Measurements from ENCODE around the gene IL10RA. TPM values are rescaled to one million over a fixed set of nuclear protein-coding genes. Genes with fewer than 3 reads are reported as not detected.

Gene IL10RA
- total and polyA plus RNA-seq, 9 of the 15 experiments (the other 6 are each of a cell fraction or from before 2014, with no cell fraction given) = 0.17 to 17.3 (median 2.9) TPM

- no peak for TF ChIP-seq RREB1 (CRISPR knock-in tag; IDR thresholded peaks at IDR 0.05)
- 0 out of 2 replicates have a peak, but pooled peaks have one; percentile 32 for TF ChIP-seq EHMT2 (IDR thresholded peaks at IDR 0.05)
- no peak for TF ChIP-seq SNIP1 (IDR thresholded peaks at IDR 0.05; ENCODE audit: low read depth)
- TF ChIP-seq MIER1 (IDR thresholded peaks at IDR 0.05; ENCODE audit: low read depth) = no peak
- no peak for TF ChIP-seq ARID3B (CRISPR knock-in tag; IDR thresholded peaks at IDR 0.05; ENCODE audit: borderline replicate concordance)
- TF ChIP-seq PRDM10 (IDR thresholded peaks at IDR 0.05; ENCODE audit: partially characterized antibody) = no peak
- TF ChIP-seq XRCC5 (IDR thresholded peaks at IDR 0.05; ENCODE audit: low read depth, low read length) = no peak
- TF ChIP-seq ZBTB7A (IDR thresholded peaks at IDR 0.05; ENCODE audit: borderline replicate concordance, control insufficient read depth, low read depth, low read length) = no peak
- no peak for TF ChIP-seq ZNF174 (CRISPR knock-in tag; IDR thresholded peaks at IDR 0.05)
- no peak for TF ChIP-seq RHOXF2B (CRISPR knock-in tag; conservative IDR thresholded peaks at IDR 0.05)
- no peak for TF ChIP-seq MYBL2 (IDR thresholded peaks at IDR 0.05; ENCODE audit: low read depth)
- TF ChIP-seq MYBL2 (CRISPR knock-in tag; IDR thresholded peaks at IDR 0.05; ENCODE audit: borderline replicate concordance) = no peak
- TF ChIP-seq IRF9 (tag; IDR thresholded peaks at IDR 0.05) = no peak
- no peak for TF ChIP-seq PHB (CRISPR knock-in tag; IDR thresholded peaks at IDR 0.05)
- TF ChIP-seq PTBP1 (IDR thresholded peaks at IDR 0.05; ENCODE audit: low read depth, low read length) = no peak
- no peak for TF ChIP-seq ZNF445 (CRISPR knock-in tag; IDR thresholded peaks at IDR 0.05; ENCODE audit: low read depth)
- no peak for TF ChIP-seq RBM39 (optimal IDR thresholded peaks at IDR 0.05; ENCODE audit: low read depth, low read length)
Observed at GRCh38 chr11:118012083-118012669, 26.0 kb downstream of the IL10RA start (continued).
